PC-9 (cell line): ENCODE measurements around the gene EPHB2. TPM values are rescaled to one million over a fixed set of nuclear protein-coding genes. Genes with fewer than 3 reads are reported as not detected.
A peak's percentile ranks its signal among the peaks of the same experiment; 100 is the strongest.

Experiments
- BruUV-seq: library from RNA; stranded (reverse); fragments of 400-500 nt; replicated peaks from 2 replicates; lab custom pipeline; 2021; lab: Mats Ljungman, UMichigan
- CTCF ChIA-PET: fragments of 300-600 bp; sonication (Branson Sonifier 250); formaldehyde crosslinking; loops from one replicate; lab custom pipeline; 2022; ENCODE audit warnings: antibody characterized with exemption; lab: Charles Lee
- POLR2A ChIA-PET: fragments of 300-600 bp; sonication (Branson Sonifier 250); formaldehyde crosslinking; loops from one replicate; lab custom pipeline; 2022; ENCODE audit warnings: antibody characterized with exemption; ENCODE audit not compliant: unreplicated experiment; lab: Charles Lee
- DNase-seq, 2 experiments: peaks; one replicate each; pipeline versions ENCODE4 v3.0.0 to v3.0.0-alpha.2; 2015 to 2022; ENCODE audit warnings: mixed read lengths in 1 of 2
- H2AFZ ChIP-seq: fragments of 200-600 bp; sonication (generic); 2 replicates; pipeline ENCODE4 v1.8.1; 2017; ENCODE audit warnings: antibody characterized with exemption
- H3F3A ChIP-seq: fragments of 200-600 bp; sonication (generic); 2 replicates; pipeline ENCODE4 v1.8.1; 2017; ENCODE audit warnings: antibody characterized with exemption, mild to moderate bottlenecking, low read depth; ENCODE audit not compliant: insufficient read depth
- H3K27ac ChIP-seq: fragments of 200-600 bp; sonication (generic); 2 replicates; pipeline ENCODE4 v1.6.1; 2016; ENCODE audit warnings: mixed run types
- H3K27me3 ChIP-seq: fragments of 200-600 bp; sonication (generic); 2 replicates; pipeline ENCODE4 v1.6.1; 2016; ENCODE audit warnings: low read depth, mixed run types; ENCODE audit not compliant: insufficient read depth
- H3K36me3 ChIP-seq: fragments of 200-600 bp; sonication (generic); 2 replicates; pipeline ENCODE4 v1.6.1; 2016; ENCODE audit warnings: low read depth, mixed run types
- H3K4me1 ChIP-seq: fragments of 200-600 bp; sonication (generic); replicated peaks from 2 replicates; pipeline ENCODE4 v1.6.1; 2016; ENCODE audit warnings: mixed run types; ENCODE audit not compliant: insufficient read depth
- H3K4me2 ChIP-seq: fragments of 200-600 bp; sonication (generic); 2 replicates; pipeline ENCODE4 v1.6.1; 2017; ENCODE audit warnings: mixed run types
- H3K4me3 ChIP-seq: fragments of 200-600 bp; sonication (generic); 2 replicates; pipeline ENCODE4 v1.6.1; 2016; ENCODE audit warnings: mixed run types
- H3K79me2 ChIP-seq: fragments of 200-600 bp; sonication (generic); 2 replicates; pipeline ENCODE4 v1.6.1; 2017; ENCODE audit warnings: low read depth, mixed run types
- H3K9me2 ChIP-seq: fragments of 200-600 bp; sonication (generic); 2 replicates; pipeline ENCODE4 v1.8.1; 2017; ENCODE audit warnings: mild to moderate bottlenecking; ENCODE audit not compliant: insufficient read depth
- H3K9me3 ChIP-seq: fragments of 200-600 bp; sonication (generic); 2 replicates; pipeline ENCODE4 v1.8.1; 2016; ENCODE audit warnings: low read depth; ENCODE audit not compliant: insufficient read depth
- H4K20me1 ChIP-seq: fragments of 200-600 bp; sonication (generic); 2 replicates; pipeline ENCODE4 v1.8.1; 2017; ENCODE audit not compliant: insufficient read depth
- CTCF ChIP-seq: fragments of 200-600 bp; sonication (generic); conservative IDR thresholded peaks from 2 replicates; pipeline ENCODE4 v1.6.1; 2017; ENCODE audit warnings: mixed run types, antibody characterized with exemption, mild to moderate bottlenecking, moderate library complexity
- EZH2 ChIP-seq: fragments of 200-600 bp; sonication (generic); IDR thresholded peaks from 2 replicates; pipeline ENCODE4 v1.8.0; 2017; ENCODE audit warnings: antibody characterized with exemption, low read depth
- intact Hi-C: fragments of 100-400 bp; cut with micrococcal nuclease; formaldehyde crosslinking; loops from one replicate; pipeline ENCODE4 v1.10.0; 2022; ENCODE audit not compliant: unreplicated experiment
- total RNA-seq: library from RNA; stranded (reverse); gene quantifications from 2 replicates; pipeline ENCODE4 v1.2.3, GENCODE V29; 2021

EPHB2 gene
- total RNA-seq, 1 experiment from 2014 or later, result 26.7 TPM

GRCh38 chr1:22805672-22806038 is 95.0 kb downstream of the EPHB2 start:
- Histone ChIP-seq H3K4me2 (peak overlapping the region; percentile 23; the same call in 1 of the 2 replicates), H4K20me1 (no peaks in the 10 kb centered on the region), H3K9me2 (no peaks in the 10 kb centered on the region), H3K4me3 (no peak overlapping the region), H3K27ac (no peak overlapping the region), H2AFZ (no peak overlapping the region), H3K79me2 (no peaks in the 10 kb centered on the region), H3K9me3 (no peaks in the 10 kb centered on the region), H3K4me1 (peaks cover 14% of the 10 kb centered on the region), H3K27me3 (no peaks in the 10 kb centered on the region), H3K36me3 (no peaks in the 10 kb centered on the region), H3F3A (no peaks in the 10 kb centered on the region)
- CTCF ChIA-PET, result no interaction called here
- no TSS peak for BruUV-seq
- no peak for DNase-seq
- intact Hi-C loops, result loop anchor here (2.0 kb wide), 1 partner anchor 21 kb away; no protein-coding TSS in a partner anchor
- POLR2A ChIA-PET, result no interaction called here
- TF ChIP-seq CTCF (no peak), EZH2 (no peak)

GRCh38 chr1:22806584-22806983 is 95.9 kb downstream of the EPHB2 start:
- intact Hi-C loops, result no loop called here
- CTCF ChIA-PET, result no interaction called here

GRCh38 chr1:22807340-22807739 is 96.7 kb downstream of the EPHB2 start:
- Histone ChIP-seq H3K36me3 (no peaks in the 10 kb centered on the region), H2AFZ (no peak overlapping the region), H3K79me2 (no peaks in the 10 kb centered on the region), H3K9me2 (no peaks in the 10 kb centered on the region), H4K20me1 (no peaks in the 10 kb centered on the region), H3K27me3 (no peaks in the 10 kb centered on the region), H3K27ac (no peak overlapping the region), H3F3A (no peaks in the 10 kb centered on the region), H3K4me1 (peaks cover 14% of the 10 kb centered on the region), H3K4me2 (no peak overlapping the region), H3K9me3 (no peaks in the 10 kb centered on the region), H3K4me3 (no peak overlapping the region)
- ChIA-PET CTCF (no interaction called here), POLR2A (no interaction called here)
- intact Hi-C loops, result no loop called here
- no peak for TF ChIP-seq EZH2
- TF ChIP-seq CTCF, result no peak
- DNase-seq, result no peak
- no TSS peak for BruUV-seq

More at GRCh38 chr1:22806584-22806983, 95.9 kb downstream of the EPHB2 start:
- TF ChIP-seq EZH2 (no peak), CTCF (no peak)
- Histone ChIP-seq H3F3A (no peaks in the 10 kb centered on the region), H3K9me2 (no peaks in the 10 kb centered on the region), H3K4me1 (peaks cover 14% of the 10 kb centered on the region), H3K36me3 (no peaks in the 10 kb centered on the region), H3K27me3 (no peaks in the 10 kb centered on the region), H2AFZ (no peak overlapping the region), H3K9me3 (no peaks in the 10 kb centered on the region), H3K27ac (no peak overlapping the region), H3K4me3 (no peak overlapping the region), H4K20me1 (no peaks in the 10 kb centered on the region), H3K79me2 (no peaks in the 10 kb centered on the region), H3K4me2 (no peak overlapping the region)
- POLR2A ChIA-PET, result no interaction called here
- BruUV-seq, result no TSS peak
- DNase-seq, result no peak
